ENCODE results near the gene TSPAN17.

TSPAN17 gene

GRCh38 chr5:176667637-176668036 lies 20.4 kb downstream of the TSPAN17 start:
- no peak overlapping the region for H3K4me3 ChIP-seq (ENCODE audit: low read depth, low read length)
- no peak for DNase-seq (ENCODE audit: low read depth, low spot score)
- no peak for TF ChIP-seq CTCF (IDR thresholded peaks at IDR 0.05; ENCODE audit: low read depth, low read length)
- in situ Hi-C loops (cut with HindIII; ENCODE audit: low sequenced_read_pairs): no loop called here

GRCh38 chr5:176670449-176670848 lies 23.2 kb downstream of the TSPAN17 start:
- TF ChIP-seq CTCF (IDR thresholded peaks at IDR 0.05; ENCODE audit: low read depth, low read length): no peak
- in situ Hi-C loops (cut with HindIII; ENCODE audit: low sequenced_read_pairs): no loop called here
- no peak overlapping the region for H3K4me3 ChIP-seq (ENCODE audit: low read depth, low read length)
- no peak for DNase-seq (ENCODE audit: low read depth, low spot score)

- DNase-seq (ENCODE audit: low read depth, low spot score): no peak
- no peak for TF ChIP-seq CTCF (IDR thresholded peaks at IDR 0.05; ENCODE audit: low read depth, low read length)
- in situ Hi-C loops (cut with HindIII; ENCODE audit: low sequenced_read_pairs): no loop called here
- no peak overlapping the region for H3K4me3 ChIP-seq (ENCODE audit: low read depth, low read length)
Measured at GRCh38 chr5:176671399-176671798, 24.1 kb downstream of the TSPAN17 start.

- DNase-seq (ENCODE audit: low read depth, low spot score): no peak
- no peak overlapping the region for H3K4me3 ChIP-seq (ENCODE audit: low read depth, low read length)
- in situ Hi-C loops (cut with HindIII; ENCODE audit: low sequenced_read_pairs): no loop called here
- no peak for TF ChIP-seq CTCF (IDR thresholded peaks at IDR 0.05; ENCODE audit: low read depth, low read length)
Measured at GRCh38 chr5:176671890-176672747, 24.8 kb downstream of the TSPAN17 start.

- in situ Hi-C loops (cut with HindIII; ENCODE audit: low sequenced_read_pairs): no loop called here
- no peak overlapping the region for H3K4me3 ChIP-seq (ENCODE audit: low read depth, low read length)
- DNase-seq (ENCODE audit: low read depth, low spot score): no peak
- TF ChIP-seq CTCF (IDR thresholded peaks at IDR 0.05; ENCODE audit: low read depth, low read length): no peak
Measured at GRCh38 chr5:176673651-176674583, 26.6 kb downstream of the TSPAN17 start.

GRCh38 chr5:176674799-176675198 lies 27.5 kb downstream of the TSPAN17 start:
- no peak for TF ChIP-seq CTCF (IDR thresholded peaks at IDR 0.05; ENCODE audit: low read depth, low read length)
- H3K4me3 ChIP-seq (ENCODE audit: low read depth, low read length): no peak overlapping the region
- in situ Hi-C loops (cut with HindIII; ENCODE audit: low sequenced_read_pairs): no loop called here
- DNase-seq (ENCODE audit: low read depth, low spot score): no peak

All from astrocyte of the spinal cord (primary cell).